Measurements from ENCODE around the gene TAF4B. TPM values are rescaled to one million over a fixed set of nuclear protein-coding genes. Genes with fewer than 3 reads are reported as not detected.
"Not testable (repeated sequence)": the region's sequence is repeated elsewhere in the genome, so short reads cannot be mapped to it uniquely, and the experiment has no call there.

Gene TAF4B
- total and polyA plus RNA-seq, 2 experiments from 2014 or later, result 1.1 to 1.5 TPM

DNA sequence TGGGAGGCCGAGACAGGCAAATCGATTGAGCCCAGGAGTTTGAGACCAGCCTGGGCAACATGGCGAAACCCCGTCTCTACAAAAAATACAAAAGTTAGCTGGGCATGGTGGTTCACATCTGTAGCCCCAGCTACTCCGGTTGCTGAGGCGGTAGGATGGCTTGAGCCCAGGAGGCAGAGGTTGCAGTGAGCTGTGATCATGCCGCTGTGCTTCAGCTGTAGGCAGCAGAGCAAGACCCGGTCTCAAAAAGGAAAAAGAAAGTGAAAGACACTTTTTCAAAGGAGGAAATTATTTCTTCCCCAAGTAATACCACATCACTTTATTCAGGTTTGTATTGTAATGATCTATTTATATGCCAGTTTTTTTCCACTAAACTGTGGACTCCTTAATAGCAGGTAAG is 35.7 kb upstream of the TAF4B start:
- Histone ChIP-seq H3K36me3 (ENCODE audit: low read depth) (no peaks in the 10 kb centered on the region), H3K27me3 (replicated peaks; ENCODE audit: insufficient read depth) (no peaks in the 10 kb centered on the region), H4K20me1 (ENCODE audit: insufficient read depth) (no peaks in the 10 kb centered on the region), H3K79me2 (ENCODE audit: insufficient read depth) (no peaks in the 10 kb centered on the region), H3K27ac (no peak overlapping the region), H3K9me3 (ENCODE audit: low read depth) (no peaks in the 10 kb centered on the region), H2AFZ (no peak overlapping the region), H3K9me2 (ENCODE audit: insufficient read depth) (no peaks in the 10 kb centered on the region), H3K4me1 (ENCODE audit: insufficient read depth) (no peaks in the 10 kb centered on the region), H3K4me2 (ENCODE audit: unreplicated experiment) (no peak overlapping the region), H3K4me3 (no peak overlapping the region), H3K9ac (no peak overlapping the region), H3F3A (ENCODE audit: insufficient read depth) (no peaks in the 10 kb centered on the region)
- 65 to 67% methylated on average over 8 of the region's 8 CpGs for WGBS, 2 experiments (ENCODE audit: low coverage in 1 of 2, low lambda C conversion rate in 2 of 2, missing lambda C conversion rate in 2 of 2)
- no peak for TF ChIP-seq EZH2 (IDR thresholded peaks at IDR 0.05; ENCODE audit: insufficient read depth, poor library complexity, severe bottlenecking)
- TF ChIP-seq EZH2phosphoT487 (IDR thresholded peaks at IDR 0.05; ENCODE audit: insufficient read depth, low read depth), result no peak
- in situ Hi-C loops (cut with MboI), result no loop called here
- DNase-seq, result no peak

DNA sequence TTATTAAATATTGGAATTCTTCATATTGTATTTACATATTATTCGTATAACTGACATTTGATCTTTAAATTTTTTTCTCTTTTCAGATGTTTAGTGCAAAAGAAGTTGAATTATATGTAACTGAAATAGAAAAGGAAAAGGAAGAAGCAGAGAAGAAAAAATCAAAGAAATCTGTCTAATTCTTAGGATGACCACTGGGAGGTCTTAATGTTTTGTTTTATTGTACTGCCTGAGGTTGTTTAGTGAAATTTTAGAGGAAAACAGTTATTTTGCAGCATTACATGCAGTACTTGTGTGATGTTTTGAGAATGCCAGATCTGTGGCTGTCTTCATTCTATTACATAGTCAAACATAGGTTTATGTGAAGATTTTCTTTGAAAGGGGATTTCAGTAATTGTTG is 34.0 kb upstream of the TAF4B start:
- no peaks in the 10 kb centered on the region for H3K9me2 ChIP-seq (ENCODE audit: insufficient read depth)
- no peak overlapping the region for H3K4me2 ChIP-seq (ENCODE audit: unreplicated experiment)
- H3K9me3 ChIP-seq (ENCODE audit: low read depth), result no peaks in the 10 kb centered on the region
- H3K27ac ChIP-seq, result no peak overlapping the region
- no peaks in the 10 kb centered on the region for H3K4me1 ChIP-seq (ENCODE audit: insufficient read depth)
- H3K36me3 ChIP-seq (ENCODE audit: low read depth), result no peaks in the 10 kb centered on the region
- no peaks in the 10 kb centered on the region for H3F3A ChIP-seq (ENCODE audit: insufficient read depth)
- H3K79me2 ChIP-seq (ENCODE audit: insufficient read depth), result no peaks in the 10 kb centered on the region
- TF ChIP-seq EZH2phosphoT487 (IDR thresholded peaks at IDR 0.05; ENCODE audit: insufficient read depth, low read depth) (no peak), EZH2 (IDR thresholded peaks at IDR 0.05; ENCODE audit: insufficient read depth, poor library complexity, severe bottlenecking) (no peak)
- H3K9ac ChIP-seq, result no peak overlapping the region
- no peaks in the 10 kb centered on the region for H4K20me1 ChIP-seq (ENCODE audit: insufficient read depth)
- in situ Hi-C loops (cut with MboI), result no loop called here
- no peak for DNase-seq
- H3K27me3 ChIP-seq (replicated peaks; ENCODE audit: insufficient read depth), result no peaks in the 10 kb centered on the region
- H3K4me3 ChIP-seq, result no peak overlapping the region
- 19 to 21% methylated on average over 1 of the region's 1 CpG for WGBS, 2 experiments (ENCODE audit: low coverage in 1 of 2, low lambda C conversion rate in 2 of 2, missing lambda C conversion rate in 2 of 2)
- H2AFZ ChIP-seq, result no peak overlapping the region

DNA sequence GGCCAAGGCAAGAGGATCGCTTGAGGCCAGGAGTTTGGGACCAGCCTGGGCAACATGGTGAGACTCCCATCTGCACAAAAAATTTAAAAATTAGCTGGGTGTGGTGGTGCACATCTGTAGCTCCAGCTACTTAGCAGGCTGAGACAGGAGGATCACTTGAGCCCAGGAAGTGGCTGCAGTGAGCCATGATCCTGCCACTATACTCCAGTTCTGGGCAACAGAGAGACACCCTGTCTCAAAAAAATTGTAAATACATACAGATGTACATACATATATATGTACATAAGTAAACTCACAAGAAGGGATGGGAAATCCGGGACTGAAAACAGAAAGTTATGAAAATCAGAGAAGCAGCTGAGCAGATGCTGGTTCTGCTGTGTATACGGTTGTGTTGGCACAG is 29.6 kb upstream of the TAF4B start:
- WGBS, 2 experiments (ENCODE audit: low coverage in 1 of 2, low lambda C conversion rate in 2 of 2, missing lambda C conversion rate in 2 of 2), result 51 to 61% methylated on average over 3 of the region's 3 CpGs
- no peaks in the 10 kb centered on the region for H3K9me3 ChIP-seq (ENCODE audit: low read depth)
- TF ChIP-seq EZH2phosphoT487 (IDR thresholded peaks at IDR 0.05; ENCODE audit: insufficient read depth, low read depth), result no peak
- no peak for TF ChIP-seq EZH2 (IDR thresholded peaks at IDR 0.05; ENCODE audit: insufficient read depth, poor library complexity, severe bottlenecking)
- no peaks in the 10 kb centered on the region for H3F3A ChIP-seq (ENCODE audit: insufficient read depth)
- no peak overlapping the region for H3K4me2 ChIP-seq (ENCODE audit: unreplicated experiment)
- no peak for DNase-seq
- no peak overlapping the region for H2AFZ ChIP-seq
- no peaks in the 10 kb centered on the region for H3K9me2 ChIP-seq (ENCODE audit: insufficient read depth)
- no peaks in the 10 kb centered on the region for H3K79me2 ChIP-seq (ENCODE audit: insufficient read depth)
- H3K27me3 ChIP-seq (replicated peaks; ENCODE audit: insufficient read depth), result no peaks in the 10 kb centered on the region
- H3K36me3 ChIP-seq (ENCODE audit: low read depth), result no peaks in the 10 kb centered on the region
- H4K20me1 ChIP-seq (ENCODE audit: insufficient read depth), result no peaks in the 10 kb centered on the region
- H3K4me3 ChIP-seq, result no peak overlapping the region
- no peak overlapping the region for H3K27ac ChIP-seq
- H3K4me1 ChIP-seq (ENCODE audit: insufficient read depth), result no peaks in the 10 kb centered on the region
- in situ Hi-C loops (cut with MboI), result no loop called here
- H3K9ac ChIP-seq, result no peak overlapping the region

DNA sequence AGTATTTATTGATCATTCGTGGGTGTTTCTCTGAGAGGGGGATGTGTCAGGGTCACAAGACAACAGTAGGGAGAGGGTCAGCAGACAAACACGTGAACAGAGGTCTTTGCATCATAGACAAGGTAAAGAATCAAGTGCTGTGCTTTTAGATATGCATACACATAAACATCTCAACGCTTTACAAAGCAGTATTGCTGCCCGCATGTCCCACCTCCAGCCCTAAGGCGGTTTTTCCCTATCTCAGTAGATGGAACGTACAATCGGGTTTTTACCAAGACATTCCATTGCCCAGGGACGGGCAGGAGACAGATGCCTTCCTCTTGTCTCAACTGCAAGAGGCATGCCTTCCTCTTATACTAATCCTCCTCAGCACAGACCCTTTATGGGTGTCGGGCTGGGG is 24.2 kb upstream of the TAF4B start:
- H3K79me2 ChIP-seq (ENCODE audit: insufficient read depth); H3K4me1 ChIP-seq (ENCODE audit: insufficient read depth); H3K9ac ChIP-seq; H3K9me3 ChIP-seq (ENCODE audit: low read depth); DNase-seq; H3K4me2 ChIP-seq (ENCODE audit: unreplicated experiment); H3K27me3 ChIP-seq (replicated peaks; ENCODE audit: insufficient read depth); H4K20me1 ChIP-seq (ENCODE audit: insufficient read depth); H2AFZ ChIP-seq; H3F3A ChIP-seq (ENCODE audit: insufficient read depth); H3K27ac ChIP-seq; H3K36me3 ChIP-seq (ENCODE audit: low read depth); H3K9me2 ChIP-seq (ENCODE audit: insufficient read depth); in situ Hi-C loops (cut with MboI); H3K4me3 ChIP-seq: not testable (repeated sequence)
- WGBS, 2 experiments (ENCODE audit: low coverage in 1 of 2, low lambda C conversion rate in 2 of 2, missing lambda C conversion rate in 2 of 2), result 47 to 52% methylated on average over 8 of the region's 9 CpGs

DNA sequence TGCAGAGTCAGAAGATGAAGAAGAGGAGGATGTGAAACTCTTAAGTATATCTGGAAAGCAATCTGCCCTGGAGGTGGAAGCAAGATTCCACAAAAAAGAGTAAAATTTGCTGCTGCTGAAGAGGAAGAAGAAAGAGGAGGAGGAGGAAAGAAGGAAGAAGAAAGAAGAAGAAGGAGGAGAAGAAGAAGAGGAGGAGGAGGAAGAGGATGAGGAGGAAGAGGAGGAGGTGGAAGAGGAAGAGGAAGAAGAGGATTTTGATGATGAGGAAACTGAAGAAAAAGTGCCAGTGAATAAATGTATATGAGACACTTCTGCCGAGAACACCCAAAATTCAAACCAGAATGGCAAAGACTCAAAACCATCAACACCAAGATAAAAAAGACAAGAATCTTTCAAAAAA is 20.9 kb upstream of the TAF4B start:
- TF ChIP-seq EZH2phosphoT487 (IDR thresholded peaks at IDR 0.05; ENCODE audit: insufficient read depth, low read depth), result no peak
- TF ChIP-seq EZH2 (IDR thresholded peaks at IDR 0.05; ENCODE audit: insufficient read depth, poor library complexity, severe bottlenecking), result no peak
- WGBS, 2 experiments (ENCODE audit: low coverage in 1 of 2, low lambda C conversion rate in 2 of 2, missing lambda C conversion rate in 2 of 2), result 73 to 79% methylated on average over 1 of the region's 1 CpG

More for the DNA sequence above, 20.9 kb upstream of the TAF4B start:
- H3K27ac ChIP-seq, result no peak overlapping the region
- no peak overlapping the region for H3K4me2 ChIP-seq (ENCODE audit: unreplicated experiment)
- no peaks in the 10 kb centered on the region for H3F3A ChIP-seq (ENCODE audit: insufficient read depth)
- H3K79me2 ChIP-seq (ENCODE audit: insufficient read depth), result no peaks in the 10 kb centered on the region
- DNase-seq, result no peak
- no peaks in the 10 kb centered on the region for H3K9me2 ChIP-seq (ENCODE audit: insufficient read depth)
- H3K9me3 ChIP-seq (ENCODE audit: low read depth), result no peaks in the 10 kb centered on the region
- no peaks in the 10 kb centered on the region for H4K20me1 ChIP-seq (ENCODE audit: insufficient read depth)
- H3K4me3 ChIP-seq, result no peak overlapping the region
- no peak overlapping the region for H2AFZ ChIP-seq
- in situ Hi-C loops (cut with MboI), result no loop called here
- H3K36me3 ChIP-seq (ENCODE audit: low read depth), result no peaks in the 10 kb centered on the region
- no peaks in the 10 kb centered on the region for H3K4me1 ChIP-seq (ENCODE audit: insufficient read depth)
- H3K27me3 ChIP-seq (replicated peaks; ENCODE audit: insufficient read depth), result no peaks in the 10 kb centered on the region
- no peak overlapping the region for H3K9ac ChIP-seq
